RWPE2 (cell line): Measurements from ENCODE around the gene APOA4.

Source experiments
- ATAC-seq: fragments of 200-7000 bp; cut with Tn5 transposase; 3 replicates; pipeline ENCODE4 v1.9.1; 2021; ENCODE audit warnings: low read depth
- DNase-seq: peaks from one replicate; pipeline ENCODE4 v3.0.0-alpha.2; 2020; ENCODE audit warnings: low spot score
- H3K27ac ChIP-seq: fragments of 450-650 bp; 2 replicates; pipeline ENCODE4 v1.5.1; 2017; ENCODE audit warnings: mild to moderate bottlenecking; ENCODE audit not compliant: poor library complexity, severe bottlenecking
- H3K27me3 ChIP-seq: fragments of 250-450 bp; sonication (Bioruptor Pico); 2 replicates; pipeline ENCODE4 v1.5.1; 2021; ENCODE audit warnings: mild to moderate bottlenecking, moderate library complexity; ENCODE audit not compliant: insufficient read depth, poor library complexity, severe bottlenecking
- H3K36me3 ChIP-seq: fragments of 250-450 bp; sonication (Bioruptor Pico); 2 replicates; pipeline ENCODE4 v1.5.1; 2020; ENCODE audit warnings: low read depth, mild to moderate bottlenecking, moderate library complexity
- H3K4me1 ChIP-seq: fragments of 250-450 bp; sonication (Bioruptor Pico); 2 replicates; pipeline ENCODE4 v1.5.1; 2021; ENCODE audit warnings: mild to moderate bottlenecking, moderate library complexity; ENCODE audit not compliant: insufficient read depth, poor library complexity, severe bottlenecking
- H3K4me3 ChIP-seq: fragments of 250-450 bp; sonication (Bioruptor Pico); 2 replicates; pipeline ENCODE4 v1.5.1; 2021; ENCODE audit warnings: mild to moderate bottlenecking, moderate library complexity; ENCODE audit not compliant: severe bottlenecking
- H3K9me3 ChIP-seq: fragments of 250-450 bp; sonication (Bioruptor Pico); 2 replicates; pipeline ENCODE4 v1.5.1; 2021; ENCODE audit warnings: mild to moderate bottlenecking, moderate library complexity; ENCODE audit not compliant: severe bottlenecking
- TF ChIP-seq, protein P1 (sequence below): fragments of 450-650 bp; IDR thresholded peaks from one replicate; pipeline ENCODE4 v1.5.1; 2017; ENCODE audit warnings: mild to moderate bottlenecking, moderate library complexity; ENCODE audit not compliant: poor library complexity, severe bottlenecking

Gene APOA4

GRCh38 chr11:116772443-116773202 lies 50.5 kb downstream of the APOA4 start, which contains the start of gene BUD13:
BUD13 (minus strand) TSS chr11:116772987; CDS start chr11:116772964, 23 bp downstream.
- H3K9me3 ChIP-seq, result no peaks in the 10 kb centered on the region
- DNase-seq (peak; percentile 89), ATAC-seq (peak; percentile 87)
- H3K4me1 ChIP-seq, result peaks cover 18% of the 10 kb centered on the region
- peaks cover 3% of the 10 kb centered on the region for H3K27me3 ChIP-seq
- peak within 1 kb of the TSS; percentile 95 for H3K4me3 ChIP-seq
- TF ChIP-seq, protein P1, sequence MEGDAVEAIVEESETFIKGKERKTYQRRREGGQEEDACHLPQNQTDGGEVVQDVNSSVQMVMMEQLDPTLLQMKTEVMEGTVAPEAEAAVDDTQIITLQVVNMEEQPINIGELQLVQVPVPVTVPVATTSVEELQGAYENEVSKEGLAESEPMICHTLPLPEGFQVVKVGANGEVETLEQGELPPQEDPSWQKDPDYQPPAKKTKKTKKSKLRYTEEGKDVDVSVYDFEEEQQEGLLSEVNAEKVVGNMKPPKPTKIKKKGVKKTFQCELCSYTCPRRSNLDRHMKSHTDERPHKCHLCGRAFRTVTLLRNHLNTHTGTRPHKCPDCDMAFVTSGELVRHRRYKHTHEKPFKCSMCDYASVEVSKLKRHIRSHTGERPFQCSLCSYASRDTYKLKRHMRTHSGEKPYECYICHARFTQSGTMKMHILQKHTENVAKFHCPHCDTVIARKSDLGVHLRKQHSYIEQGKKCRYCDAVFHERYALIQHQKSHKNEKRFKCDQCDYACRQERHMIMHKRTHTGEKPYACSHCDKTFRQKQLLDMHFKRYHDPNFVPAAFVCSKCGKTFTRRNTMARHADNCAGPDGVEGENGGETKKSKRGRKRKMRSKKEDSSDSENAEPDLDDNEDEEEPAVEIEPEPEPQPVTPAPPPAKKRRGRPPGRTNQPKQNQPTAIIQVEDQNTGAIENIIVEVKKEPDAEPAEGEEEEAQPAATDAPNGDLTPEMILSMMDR, result no peak
- H3K27ac ChIP-seq, result peak within 1 kb of the TSS; percentile 83
- H3K36me3 ChIP-seq, result peaks cover 25% of the 10 kb centered on the region

DNA sequence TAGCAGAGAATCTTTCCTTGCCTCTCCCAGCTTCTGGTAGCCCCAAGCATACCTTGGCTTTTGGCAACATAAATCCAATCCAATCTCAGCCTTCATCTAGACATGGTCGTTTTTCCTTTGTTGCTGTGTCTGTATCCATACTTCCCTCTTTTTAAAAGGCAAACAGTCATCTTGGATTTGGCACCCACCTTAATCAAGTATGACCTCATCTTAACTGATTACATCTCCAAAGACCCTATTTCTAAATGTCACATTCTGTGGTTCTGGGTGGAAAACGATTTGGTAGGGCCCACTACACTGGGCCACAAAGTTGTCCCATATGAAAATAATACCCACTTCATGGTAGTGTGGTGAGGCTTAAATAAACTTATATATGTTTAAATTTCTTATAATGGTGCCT lies 51.2 kb downstream of the APOA4 start:
- Histone ChIP-seq H3K27me3 (peaks cover 3% of the 10 kb centered on the region), H3K4me1 (peaks cover 18% of the 10 kb centered on the region), H3K36me3 (peaks cover 25% of the 10 kb centered on the region), H3K27ac (peak overlapping the region; percentile 83), H3K9me3 (no peaks in the 10 kb centered on the region), H3K4me3 (peak overlapping the region; percentile 95)
- ATAC-seq, result no peak
- no peak for DNase-seq
- TF ChIP-seq, protein P1, result no peak
